Spleen (tissue), 11 donors: ENCODE results near the gene BDH1. TPM values are rescaled to one million over a fixed set of nuclear protein-coding genes. Genes with fewer than 3 reads are reported as not detected.

Experiments used
- DNase-seq: peaks from one replicate; pipeline ENCODE4 v3.0.0-alpha.2; 2020
- H3K27ac ChIP-seq, 8 donors: fragments of 200-600 bp; sonication (generic) in 7 of 8; 1 replicate in 4 of 8; 2 replicates in 4 of 8; pipeline versions ENCODE4 v1.5.0 to v1.8.0; 2016 to 2021; ENCODE audit warnings: inconsistent platforms in 4 of 8, mild to moderate bottlenecking in 4 of 8, moderate library complexity in 1 of 8
- H3K27me3 ChIP-seq, 7 donors: fragments of 200-600 bp; sonication (generic) in 6 of 7; replicated peaks in 1 of 7; 1 replicate in 4 of 7; 2 replicates in 3 of 7; pipeline versions ENCODE4 v1.5.0 to v1.8.0; 2016 to 2021; ENCODE audit warnings: inconsistent platforms in 3 of 7, mild to moderate bottlenecking in 1 of 7
- H3K36me3 ChIP-seq, 6 donors: fragments of 200-600 bp; sonication (generic) in 5 of 6; 1 replicate in 4 of 6; 2 replicates in 2 of 6; pipeline versions ENCODE4 v1.5.0 to v1.8.0; 2016 to 2021; ENCODE audit warnings: inconsistent platforms in 2 of 6
- H3K4me1 ChIP-seq, 6 donors: fragments of 200-600 bp; sonication (generic) in 5 of 6; 1 replicate in 3 of 6; 2 replicates in 3 of 6; pipeline versions ENCODE4 v1.5.0 to v1.8.0; 2016 to 2021; ENCODE audit warnings: inconsistent platforms in 3 of 6
- H3K4me3 ChIP-seq, 8 donors: fragments of 200-600 bp; sonication (generic) in 7 of 8; 1 replicate in 4 of 8; 2 replicates in 4 of 8; pipeline versions ENCODE4 v1.5.0 to v1.8.0; 2016 to 2021; ENCODE audit warnings: inconsistent platforms in 4 of 8, mild to moderate bottlenecking in 4 of 8, moderate library complexity in 2 of 8
- H3K9me3 ChIP-seq, 8 donors: fragments of 200-600 bp; sonication (generic) in 7 of 8; 1 replicate in 4 of 8; 2 replicates in 4 of 8; pipeline versions ENCODE4 v1.5.0 to v1.8.0; 2016 to 2021; ENCODE audit warnings: inconsistent platforms in 4 of 8
- POLR2A ChIP-seq, 3 donors: fragments of 450-650 bp; IDR thresholded peaks; one replicate each; pipeline ENCODE4 v1.5.1; 2017; ENCODE audit warnings: antibody characterized with exemption in 3 of 3, mild to moderate bottlenecking in 1 of 3
- POLR2AphosphoS5 ChIP-seq, 3 donors: sonication (generic); formaldehyde crosslinking; IDR thresholded peaks; one replicate each; pipeline ENCODE4 v1.5.1; 2017; ENCODE audit warnings: antibody characterized with exemption in 3 of 3
- WGBS, 5 donors: extraction: QIAGEN DNeasy Blood & Tissue Kit in 3 of 5; methylation state at CpG; one replicate each; pipeline versions ENCODE4 v1.1.5 to v1.1.7; 2013 to 2018; 5-methylcytosine and 5-hydroxymethylcytosine counted together
- intact Hi-C: fragments of 100-400 bp; cut with DNase I; formaldehyde crosslinking; loops from one replicate; pipeline ENCODE4 v1.15.0; 2023; ENCODE audit warnings: low total_unique reads
- polyA plus RNA-seq, 3 donors: library from polyadenylated mRNA; stranded (reverse); fragments of 200-250 nt; gene quantifications; one replicate each; pipeline ENCODE4 v1.2.1, GENCODE V29; 2013
- total RNA-seq, 7 donors: library from RNA; depleted of rRNA in 3 of 7; stranded (reverse); fragments of >200 nt in 3 of 7; fragmentation: NEBNext Ultra II Directional in 4 of 7; extraction: Animal tissue kit (Norgen Biotek cat#: 25700) in 4 of 7; gene quantifications; one replicate each; pipeline versions ENCODE4 v1.1.0 to v1.2.1, GENCODE V29; 2016 to 2021
- TF ChIP-seq, protein P1 (sequence below), 11 experiments: fragments of 200-600 bp in 7 of 11; fragments of 450-650 bp in 4 of 11; sonication (generic) in 4 of 11; IDR thresholded peaks in 8 of 11; conservative IDR thresholded peaks in 3 of 11; 1 replicate in 7 of 11; 2 replicates in 4 of 11; pipeline versions ENCODE4 v1.4.0 to v1.8.0; 2016 to 2021; ENCODE audit warnings: antibody characterized with exemption in 11 of 11, inconsistent platforms in 4 of 11, mild to moderate bottlenecking in 1 of 11
- donor health status: healthy with polysubstance abuse.
- donor health status: DM: no; HTN: no; CAD: no; lungs with moderate emphysema.
- donor health status: DM: no; HTN: no; CAD: no.
- donor health status: Bipolar disorder and iron deficiency.
- donor health status: healthy.
- donor health status: DM: no; HTN: no; CAD: no.
- donor health status: DM: yes; HTN: yes; CAD: no.

BDH1 gene
- total and polyA plus RNA-seq, 10 donors, result 11.5 to 24.6 (median 17.5) TPM

DNA sequence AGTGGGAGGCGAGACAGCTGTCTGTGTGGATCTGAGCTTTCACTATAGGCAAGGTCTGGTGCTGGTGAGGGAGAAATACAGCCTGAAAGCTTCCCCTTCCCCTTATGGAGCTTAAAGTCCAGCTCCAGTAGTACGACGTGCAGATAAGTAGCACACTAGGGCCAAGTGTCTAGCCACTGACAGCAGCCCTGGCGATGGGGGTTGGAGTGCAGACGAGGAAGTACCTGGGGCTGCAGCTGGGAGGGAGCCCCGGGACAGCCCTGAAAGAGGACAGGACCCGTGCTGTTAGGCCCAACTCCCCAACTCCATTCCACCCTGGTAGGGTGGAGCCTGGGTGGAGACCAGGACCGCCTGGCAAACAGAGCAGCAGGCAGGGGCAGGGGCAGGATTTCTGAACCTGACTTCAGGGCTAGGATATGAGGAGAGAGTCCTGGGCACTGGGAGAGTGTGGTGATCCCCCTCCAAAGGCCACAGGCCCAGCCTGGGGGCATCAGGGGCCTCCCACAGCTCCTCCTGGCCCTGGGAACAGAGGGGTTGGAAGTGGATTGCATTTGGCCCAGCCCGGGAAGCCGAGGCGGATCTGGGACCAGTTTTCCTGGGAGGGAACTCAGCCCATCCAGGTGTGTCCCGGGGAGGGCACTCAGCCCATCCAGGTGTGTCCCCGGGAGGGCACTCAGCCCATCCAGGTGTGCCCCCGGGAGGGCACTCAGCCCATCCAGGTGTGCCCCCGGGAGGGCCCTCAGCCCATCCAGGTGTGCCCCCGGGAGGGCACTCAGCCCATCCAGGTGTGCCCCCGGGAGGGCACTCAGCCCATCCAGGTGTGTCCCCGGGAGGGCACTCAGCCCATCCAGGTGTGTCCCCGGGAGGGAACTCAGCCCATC lies 42.8 kb downstream of the BDH1 start:
- H3K27me3 ChIP-seq, result peaks cover 0 to 10% (median 0%) of the 10 kb centered on the region in 7 donors
- no peak for TF ChIP-seq POLR2A (IDR thresholded peaks at IDR 0.05)
- TF ChIP-seq POLR2AphosphoS5 (IDR thresholded peaks at IDR 0.05), result no peak
- TF ChIP-seq, protein P1, sequence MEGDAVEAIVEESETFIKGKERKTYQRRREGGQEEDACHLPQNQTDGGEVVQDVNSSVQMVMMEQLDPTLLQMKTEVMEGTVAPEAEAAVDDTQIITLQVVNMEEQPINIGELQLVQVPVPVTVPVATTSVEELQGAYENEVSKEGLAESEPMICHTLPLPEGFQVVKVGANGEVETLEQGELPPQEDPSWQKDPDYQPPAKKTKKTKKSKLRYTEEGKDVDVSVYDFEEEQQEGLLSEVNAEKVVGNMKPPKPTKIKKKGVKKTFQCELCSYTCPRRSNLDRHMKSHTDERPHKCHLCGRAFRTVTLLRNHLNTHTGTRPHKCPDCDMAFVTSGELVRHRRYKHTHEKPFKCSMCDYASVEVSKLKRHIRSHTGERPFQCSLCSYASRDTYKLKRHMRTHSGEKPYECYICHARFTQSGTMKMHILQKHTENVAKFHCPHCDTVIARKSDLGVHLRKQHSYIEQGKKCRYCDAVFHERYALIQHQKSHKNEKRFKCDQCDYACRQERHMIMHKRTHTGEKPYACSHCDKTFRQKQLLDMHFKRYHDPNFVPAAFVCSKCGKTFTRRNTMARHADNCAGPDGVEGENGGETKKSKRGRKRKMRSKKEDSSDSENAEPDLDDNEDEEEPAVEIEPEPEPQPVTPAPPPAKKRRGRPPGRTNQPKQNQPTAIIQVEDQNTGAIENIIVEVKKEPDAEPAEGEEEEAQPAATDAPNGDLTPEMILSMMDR (IDR thresholded peaks at IDR 0.05 in 8 of 11, conservative IDR thresholded peaks at IDR 0.05 in 3 of 11), result no peak
- no peak overlapping the region for H3K4me3 ChIP-seq
- peaks cover 0 to 20% (median 14%) of the 10 kb centered on the region in 6 donors for H3K4me1 ChIP-seq
- no peaks in the 10 kb centered on the region for H3K9me3 ChIP-seq
- H3K27ac ChIP-seq, result no peak overlapping the region
- DNase-seq, result peak; percentile 56
- 87 to 95% (median 92%) methylated on average over 8 to 19 of the region's 19 CpGs for WGBS, 5 donors
- H3K36me3 ChIP-seq, result peaks cover 0 to 55% (median 4%) of the 10 kb centered on the region in 6 donors
- intact Hi-C loops, result no loop called here

DNA sequence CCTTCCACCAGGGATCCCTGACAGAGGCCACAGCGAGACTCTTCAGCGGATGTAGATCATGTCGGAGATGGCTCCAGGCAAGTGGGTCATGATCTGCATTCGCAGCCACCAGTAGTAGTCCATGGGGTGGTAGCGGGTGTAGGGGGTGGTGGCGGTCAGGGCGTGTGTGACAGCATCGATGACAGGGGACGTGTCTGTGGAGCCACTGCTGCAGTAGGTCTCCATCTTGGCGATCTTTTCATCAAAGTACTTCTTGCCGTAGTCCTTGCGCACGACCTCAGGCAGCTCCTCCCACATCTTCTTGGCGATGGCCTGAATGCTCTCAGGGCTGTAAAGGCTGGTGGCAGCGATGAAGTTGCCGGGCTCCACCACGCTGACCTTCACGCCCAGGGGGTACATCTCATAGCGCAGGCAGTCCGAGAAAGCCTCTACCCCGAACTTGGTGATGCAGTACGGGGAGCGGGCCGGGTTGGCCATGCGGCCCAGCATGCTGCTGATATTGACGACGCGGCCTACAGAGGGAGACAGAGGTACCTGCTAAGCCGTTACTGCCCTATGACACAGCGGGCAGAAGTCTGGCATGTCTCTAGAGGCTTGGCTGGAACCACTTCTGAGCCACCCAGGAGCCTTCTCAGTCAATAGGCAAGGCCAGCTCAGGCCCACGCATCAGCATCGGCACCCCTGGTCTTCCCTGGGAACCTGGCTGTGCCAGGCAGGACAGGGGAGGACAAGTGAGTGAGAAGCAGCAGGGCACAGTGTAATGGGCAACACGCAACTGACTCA lies 43.7 kb downstream of the BDH1 start:
- WGBS, 5 donors, result 94 to 98% (median 97%) methylated on average over 28 to 33 of the region's 33 CpGs
- Histone ChIP-seq H3K36me3 (peaks cover 0 to 55% (median 4%) of the 10 kb centered on the region in 6 donors), H3K4me1 (peaks cover 0 to 20% (median 14%) of the 10 kb centered on the region in 6 donors), H3K9me3 (no peaks in the 10 kb centered on the region), H3K4me3 (no peak overlapping the region), H3K27ac (no peak overlapping the region), H3K27me3 (peaks cover 0 to 10% (median 0%) of the 10 kb centered on the region in 7 donors)
- DNase-seq, result no peak
- intact Hi-C loops, result loop anchor here (2.0 kb wide), 1 partner anchor 255 kb away; no protein-coding TSS in a partner anchor
- TF ChIP-seq POLR2A (IDR thresholded peaks at IDR 0.05), result no peak
- TF ChIP-seq, protein P1 (IDR thresholded peaks at IDR 0.05 in 8 of 11, conservative IDR thresholded peaks at IDR 0.05 in 3 of 11), result no peak
- TF ChIP-seq POLR2AphosphoS5 (IDR thresholded peaks at IDR 0.05), result no peak

DNA sequence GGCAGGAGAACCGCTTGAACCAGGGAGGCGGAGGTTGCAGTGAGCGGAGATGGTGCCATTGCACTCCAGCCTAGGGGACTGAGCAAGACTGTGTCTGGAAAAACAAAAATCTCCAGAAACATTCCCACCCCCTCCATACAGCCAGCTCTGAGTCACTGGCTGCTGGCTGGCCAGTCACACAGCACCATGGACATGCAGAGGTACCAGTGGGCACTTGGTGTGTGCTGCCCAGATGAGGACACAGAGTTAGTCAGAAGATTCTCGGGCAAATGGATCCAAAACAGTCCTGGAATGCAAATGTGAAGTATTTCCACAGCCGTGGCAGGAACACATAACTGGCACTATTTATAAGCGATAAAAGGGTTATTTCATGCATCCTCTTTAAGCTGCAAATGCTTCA lies 44.6 kb downstream of the BDH1 start:
- DNase-seq, result no peak
- Histone ChIP-seq H3K27me3 (peaks cover 0 to 10% (median 0%) of the 10 kb centered on the region in 7 donors), H3K36me3 (peaks cover 0 to 51% (median 4%) of the 10 kb centered on the region in 6 donors), H3K4me3 (no peak overlapping the region), H3K9me3 (no peaks in the 10 kb centered on the region), H3K4me1 (peaks cover 0 to 12% (median 9%) of the 10 kb centered on the region in 6 donors), H3K27ac (no peak overlapping the region)
- TF ChIP-seq, protein P1 (IDR thresholded peaks at IDR 0.05 in 8 of 11, conservative IDR thresholded peaks at IDR 0.05 in 3 of 11), result peak in 2 of 11 experiments; percentile 5 to 25
- TF ChIP-seq POLR2A (IDR thresholded peaks at IDR 0.05), result no peak
- 93 to 97% (median 96%) methylated on average over 6 of the region's 6 CpGs for WGBS, 5 donors
- intact Hi-C loops, result loop anchor here (2.0 kb wide), 1 partner anchor 254 kb away; no protein-coding TSS in a partner anchor
